ENCODE data around the gene GOLIM4. TPM values are rescaled to one million over a fixed set of nuclear protein-coding genes. Genes with fewer than 3 reads are reported as not detected.

Gene GOLIM4
- total and polyA plus RNA-seq, 4 donors: 20.5 to 48.8 (median 32.9) TPM

GRCh38 chr3:168124791-168125190 lies 29.1 kb upstream of the GOLIM4 start:
- no peak overlapping the region for H3K27ac ChIP-seq (ENCODE audit: low read depth in 1 of 2, low read length in 2 of 2)
- intact Hi-C loops (cut with DNase I): no loop called here
- 95 to 97% methylated on average over 7 of the region's 7 CpGs for WGBS, 2 donors
- H3K4me3 ChIP-seq (ENCODE audit: low read length in 2 of 2): no peak overlapping the region
- H3K4me1 ChIP-seq (ENCODE audit: control insufficient read depth in 1 of 2, insufficient read depth in 2 of 2, low read length in 2 of 2): peaks cover 0 to 1% of the 10 kb centered on the region in 2 donors
- DNase-seq (no peak), ATAC-seq (ENCODE audit: low FRiP score) (no peak)
- H3K36me3 ChIP-seq (ENCODE audit: control insufficient read depth in 1 of 2, insufficient read depth in 2 of 2, low read length in 1 of 2): no peaks in the 10 kb centered on the region
- H3K9me3 ChIP-seq (ENCODE audit: control insufficient read depth, low read length): peaks cover 1% of the 10 kb centered on the region
- H3K27me3 ChIP-seq (ENCODE audit: control insufficient read depth in 1 of 2, insufficient read depth in 2 of 2, low read length in 1 of 2): no peaks in the 10 kb centered on the region

GRCh38 chr3:168124291-168124690 lies 28.6 kb upstream of the GOLIM4 start:
- ATAC-seq (ENCODE audit: low FRiP score) (no peak), DNase-seq (no peak)
- no peak overlapping the region for H3K4me3 ChIP-seq (ENCODE audit: low read length in 2 of 2)
- peaks cover 0 to 1% of the 10 kb centered on the region in 2 donors for H3K4me1 ChIP-seq (ENCODE audit: control insufficient read depth in 1 of 2, insufficient read depth in 2 of 2, low read length in 2 of 2)
- no peaks in the 10 kb centered on the region for H3K36me3 ChIP-seq (ENCODE audit: control insufficient read depth in 1 of 2, insufficient read depth in 2 of 2, low read length in 1 of 2)
- intact Hi-C loops (cut with DNase I): no loop called here
- H3K27me3 ChIP-seq (ENCODE audit: control insufficient read depth in 1 of 2, insufficient read depth in 2 of 2, low read length in 1 of 2): no peaks in the 10 kb centered on the region
- no peak overlapping the region for H3K27ac ChIP-seq (ENCODE audit: low read depth in 1 of 2, low read length in 2 of 2)
- peaks cover 1% of the 10 kb centered on the region for H3K9me3 ChIP-seq (ENCODE audit: control insufficient read depth, low read length)

- no peak overlapping the region for H3K27ac ChIP-seq (ENCODE audit: low read depth in 1 of 2, low read length in 2 of 2)
- H3K4me1 ChIP-seq (ENCODE audit: control insufficient read depth in 1 of 2, insufficient read depth in 2 of 2, low read length in 2 of 2): peaks cover 0 to 1% of the 10 kb centered on the region in 2 donors
- DNase-seq (no peak), ATAC-seq (ENCODE audit: low FRiP score) (peak; percentile 64)
- intact Hi-C loops (cut with DNase I): no loop called here
- H3K27me3 ChIP-seq (ENCODE audit: control insufficient read depth in 1 of 2, insufficient read depth in 2 of 2, low read length in 1 of 2): no peaks in the 10 kb centered on the region
- no peak overlapping the region for H3K4me3 ChIP-seq (ENCODE audit: low read length in 2 of 2)
- no peaks in the 10 kb centered on the region for H3K36me3 ChIP-seq (ENCODE audit: control insufficient read depth in 1 of 2, insufficient read depth in 2 of 2, low read length in 1 of 2)
- 43 to 45% methylated on average over 6 of the region's 6 CpGs for WGBS, 2 donors
- H3K9me3 ChIP-seq (ENCODE audit: control insufficient read depth, low read length): peaks cover 1% of the 10 kb centered on the region
Observed at GRCh38 chr3:168123201-168124176, 27.8 kb upstream of the GOLIM4 start.

- ATAC-seq (ENCODE audit: low FRiP score) (peak; percentile 53), DNase-seq (peak; percentile 48 to 73)
- no peaks in the 10 kb centered on the region for H3K9me3 ChIP-seq (ENCODE audit: control insufficient read depth, low read length)
- H3K27ac ChIP-seq (ENCODE audit: low read depth in 1 of 2, low read length in 2 of 2): no peak overlapping the region
- intact Hi-C loops (cut with DNase I): no loop called here
- no peaks in the 10 kb centered on the region for H3K36me3 ChIP-seq (ENCODE audit: control insufficient read depth in 1 of 2, insufficient read depth in 2 of 2, low read length in 1 of 2)
- H3K4me1 ChIP-seq (ENCODE audit: control insufficient read depth in 1 of 2, insufficient read depth in 2 of 2, low read length in 2 of 2): peaks cover 0 to 1% of the 10 kb centered on the region in 2 donors
- H3K4me3 ChIP-seq (ENCODE audit: low read length in 2 of 2): no peak overlapping the region
- H3K27me3 ChIP-seq (ENCODE audit: control insufficient read depth in 1 of 2, insufficient read depth in 2 of 2, low read length in 1 of 2): no peaks in the 10 kb centered on the region
- WGBS, 2 donors: 9 to 11% methylated on average over 4 of the region's 4 CpGs
Observed at GRCh38 chr3:168121184-168122017, 25.7 kb upstream of the GOLIM4 start.

- ATAC-seq (ENCODE audit: low FRiP score) (no peak), DNase-seq (no peak)
- H3K4me1 ChIP-seq (ENCODE audit: control insufficient read depth in 1 of 2, insufficient read depth in 2 of 2, low read length in 2 of 2): peaks cover 0 to 1% of the 10 kb centered on the region in 2 donors
- intact Hi-C loops (cut with DNase I): no loop called here
- H3K4me3 ChIP-seq (ENCODE audit: low read length in 2 of 2): no peak overlapping the region
- no peak overlapping the region for H3K27ac ChIP-seq (ENCODE audit: low read depth in 1 of 2, low read length in 2 of 2)
- no peaks in the 10 kb centered on the region for H3K9me3 ChIP-seq (ENCODE audit: control insufficient read depth, low read length)
- no peaks in the 10 kb centered on the region for H3K27me3 ChIP-seq (ENCODE audit: control insufficient read depth in 1 of 2, insufficient read depth in 2 of 2, low read length in 1 of 2)
- WGBS, 2 donors: 74 to 82% methylated on average over 2 of the region's 2 CpGs
- no peaks in the 10 kb centered on the region for H3K36me3 ChIP-seq (ENCODE audit: control insufficient read depth in 1 of 2, insufficient read depth in 2 of 2, low read length in 1 of 2)
Observed at GRCh38 chr3:168117853-168118313, 22.2 kb upstream of the GOLIM4 start.

GRCh38 chr3:168117059-168117458 lies 21.3 kb upstream of the GOLIM4 start:
- ATAC-seq (ENCODE audit: low FRiP score) (no peak), DNase-seq (peak in 1 of 2 donors; percentile 24)
- intact Hi-C loops (cut with DNase I): no loop called here
- no peaks in the 10 kb centered on the region for H3K9me3 ChIP-seq (ENCODE audit: control insufficient read depth, low read length)
- peaks cover 0 to 1% of the 10 kb centered on the region in 2 donors for H3K4me1 ChIP-seq (ENCODE audit: control insufficient read depth in 1 of 2, insufficient read depth in 2 of 2, low read length in 2 of 2)
- no peak overlapping the region for H3K27ac ChIP-seq (ENCODE audit: low read depth in 1 of 2, low read length in 2 of 2)
- no peaks in the 10 kb centered on the region for H3K36me3 ChIP-seq (ENCODE audit: control insufficient read depth in 1 of 2, insufficient read depth in 2 of 2, low read length in 1 of 2)
- no peak overlapping the region for H3K4me3 ChIP-seq (ENCODE audit: low read length in 2 of 2)
- H3K27me3 ChIP-seq (ENCODE audit: control insufficient read depth in 1 of 2, insufficient read depth in 2 of 2, low read length in 1 of 2): no peaks in the 10 kb centered on the region
- 80 to 90% methylated on average over 3 of the region's 3 CpGs for whole genome bisulfite sequencing, 2 donors

GRCh38 chr3:168116279-168116678 lies 20.6 kb upstream of the GOLIM4 start:
- Histone ChIP-seq H3K9me3 (ENCODE audit: control insufficient read depth, low read length) (no peaks in the 10 kb centered on the region), H3K36me3 (ENCODE audit: control insufficient read depth in 1 of 2, insufficient read depth in 2 of 2, low read length in 1 of 2) (no peaks in the 10 kb centered on the region), H3K4me3 (ENCODE audit: low read length in 2 of 2) (no peak overlapping the region), H3K27me3 (ENCODE audit: control insufficient read depth in 1 of 2, insufficient read depth in 2 of 2, low read length in 1 of 2) (no peaks in the 10 kb centered on the region), H3K27ac (ENCODE audit: low read depth in 1 of 2, low read length in 2 of 2) (no peak overlapping the region), H3K4me1 (ENCODE audit: control insufficient read depth in 1 of 2, insufficient read depth in 2 of 2, low read length in 2 of 2) (peaks cover 0 to 1% of the 10 kb centered on the region in 2 donors)
- WGBS, 2 donors: 48 to 50% methylated on average over 4 of the region's 4 CpGs
- intact Hi-C loops (cut with DNase I): no loop called here
- peak in 1 of 2 donors; percentile 66 for DNase-seq
- ATAC-seq (ENCODE audit: low FRiP score): no peak

- no peaks in the 10 kb centered on the region for H3K27me3 ChIP-seq (ENCODE audit: control insufficient read depth in 1 of 2, insufficient read depth in 2 of 2, low read length in 1 of 2)
- intact Hi-C loops (cut with DNase I): no loop called here
- WGBS, 2 donors: 88 to 92% methylated on average over 1 of the region's 1 CpG
Observed at GRCh38 chr3:168113848-168114247, 18.1 kb upstream of the GOLIM4 start.

More at GRCh38 chr3:168113848-168114247, 18.1 kb upstream of the GOLIM4 start:
- ATAC-seq (ENCODE audit: low FRiP score): no peak
- Histone ChIP-seq H3K9me3 (ENCODE audit: control insufficient read depth, low read length) (no peaks in the 10 kb centered on the region), H3K4me3 (ENCODE audit: low read length in 2 of 2) (no peak overlapping the region), H3K4me1 (ENCODE audit: control insufficient read depth in 1 of 2, insufficient read depth in 2 of 2, low read length in 2 of 2) (no peaks in the 10 kb centered on the region), H3K36me3 (ENCODE audit: control insufficient read depth in 1 of 2, insufficient read depth in 2 of 2, low read length in 1 of 2) (no peaks in the 10 kb centered on the region), H3K27ac (ENCODE audit: low read depth in 1 of 2, low read length in 2 of 2) (no peak overlapping the region)
- DNase-seq: no peak
